WTC11 (cell line): Measurements from ENCODE around the gene ACBD4. TPM values are rescaled to one million over a fixed set of nuclear protein-coding genes. Genes with fewer than 3 reads are reported as not detected.

Source experiments
- ATAC-seq: fragments of 200-7000 bp; cut with Tn5 transposase; 2 replicates; pipeline ENCODE4 v1.10.0; 2021; ENCODE audit warnings: mild to moderate bottlenecking, moderate library complexity
- Bru-seq: library from RNA; stranded (reverse); fragments of 400-500 nt; gene quantifications from one replicate; lab custom pipeline; 2021; lab: Mats Ljungman, UMichigan
- CTCF ChIA-PET: fragments of 300-600 bp; sonication (Branson Sonifier 250); formaldehyde crosslinking; loops from one replicate; lab custom pipeline; 2021; ENCODE audit warnings: antibody characterized with exemption; lab: Charles Lee
- POLR2A ChIA-PET: fragments of 350-600 bp; sonication (Branson Sonifier 250); formaldehyde crosslinking; loops from one replicate; lab custom pipeline; 2021; ENCODE audit warnings: antibody characterized with exemption; lab: Charles Lee
- DNase-seq: peaks from one replicate; pipeline ENCODE4 v3.0.0; 2021; ENCODE audit warnings: low spot score
- H3K27ac Mint-ChIP-seq: 2 replicates; pipeline ENCODE4 v1.8.0; 2021; ENCODE audit warnings: mixed read lengths
- H3K27me3 Mint-ChIP-seq: 2 replicates; pipeline ENCODE4 v1.8.0; 2021; ENCODE audit warnings: low read depth, mild to moderate bottlenecking, moderate library complexity, mixed read lengths
- H3K36me3 Mint-ChIP-seq: 2 replicates; pipeline ENCODE4 v1.8.0; 2021; ENCODE audit warnings: mixed read lengths
- H3K4me1 Mint-ChIP-seq: 2 replicates; pipeline ENCODE4 v1.8.0; 2022; ENCODE audit warnings: mixed read lengths
- H3K4me3 Mint-ChIP-seq: 2 replicates; pipeline ENCODE4 v1.8.0; 2021; ENCODE audit warnings: mild to moderate bottlenecking, moderate library complexity, mixed read lengths
- H3K9me3 Mint-ChIP-seq: 2 replicates; pipeline ENCODE4 v1.8.0; 2021; ENCODE audit warnings: mixed read lengths
- AR ChIP-seq: fragments of 250-450 bp; sonication (Bioruptor Pico); IDR thresholded peaks from 2 replicates; pipeline ENCODE4 v1.9.0; 2021; ENCODE audit warnings: mild to moderate bottlenecking
- CTCF ChIP-seq: fragments of 200-600 bp; IDR thresholded peaks from 2 replicates; pipeline ENCODE4 v1.8.0; 2022; ENCODE audit warnings: antibody characterized with exemption
- E2F5 ChIP-seq: sonication (generic); formaldehyde crosslinking; IDR thresholded peaks from 2 replicates; pipeline ENCODE4 v1.8.1; 2022; ENCODE audit warnings: mild to moderate bottlenecking, moderate library complexity, missing genetic modification reagents
- ERG ChIP-seq: fragments of 250-450 bp; sonication (Bioruptor Pico); IDR thresholded peaks from 2 replicates; pipeline ENCODE4 v1.8.0; 2021; ENCODE audit warnings: mild to moderate bottlenecking
- ESRRA ChIP-seq: sonication (generic); formaldehyde crosslinking; IDR thresholded peaks from 2 replicates; pipeline ENCODE4 v1.8.1; 2022; ENCODE audit warnings: mild to moderate bottlenecking, missing genetic modification reagents, borderline replicate concordance
- FOXK1 ChIP-seq: sonication (generic); formaldehyde crosslinking; IDR thresholded peaks from 2 replicates; pipeline ENCODE4 v1.8.0; 2022; ENCODE audit warnings: mild to moderate bottlenecking, moderate library complexity, missing genetic modification reagents
- GTF2I ChIP-seq: fragments of 250-450 bp; sonication (Bioruptor Pico); conservative IDR thresholded peaks from 2 replicates; pipeline ENCODE4 v1.4.0; 2021; ENCODE audit warnings: mild to moderate bottlenecking
- IRF1 ChIP-seq: sonication (generic); formaldehyde crosslinking; IDR thresholded peaks from 2 replicates; pipeline ENCODE4 v1.8.0; 2023; ENCODE audit warnings: missing genetic modification reagents
- JAZF1 ChIP-seq: fragments of 250-450 bp; sonication (Bioruptor Pico); IDR thresholded peaks from 2 replicates; pipeline ENCODE4 v1.9.0; 2021; ENCODE audit warnings: moderate library complexity, mild to moderate bottlenecking, inconsistent platforms
- JUN ChIP-seq: sonication (generic); formaldehyde crosslinking; IDR thresholded peaks from 2 replicates; pipeline ENCODE4 v1.8.0; 2023; ENCODE audit warnings: mild to moderate bottlenecking, missing genetic modification reagents
- MYBL2 ChIP-seq: sonication (generic); formaldehyde crosslinking; IDR thresholded peaks from 2 replicates; pipeline ENCODE4 v1.8.1; 2023; ENCODE audit warnings: mild to moderate bottlenecking, moderate library complexity, missing genetic modification reagents
- NFYB ChIP-seq: sonication (generic); formaldehyde crosslinking; conservative IDR thresholded peaks from 2 replicates; pipeline ENCODE4 v1.8.0; 2022; ENCODE audit warnings: low read depth, missing genetic modification reagents
- PREB ChIP-seq: sonication (generic); formaldehyde crosslinking; IDR thresholded peaks from 2 replicates; pipeline ENCODE4 v1.8.1; 2022; ENCODE audit warnings: mild to moderate bottlenecking, missing genetic modification reagents, moderate library complexity, borderline replicate concordance
- SMAD4 ChIP-seq: sonication (generic); formaldehyde crosslinking; IDR thresholded peaks from 2 replicates; pipeline ENCODE4 v1.8.0; 2022; ENCODE audit warnings: mild to moderate bottlenecking, missing genetic modification reagents
- SP1 ChIP-seq: sonication (generic); formaldehyde crosslinking; conservative IDR thresholded peaks from 2 replicates; pipeline ENCODE4 v1.8.1; 2022; ENCODE audit warnings: missing genetic modification reagents
- ZNF138 ChIP-seq: sonication (generic); formaldehyde crosslinking; conservative IDR thresholded peaks from 2 replicates; pipeline ENCODE4 v1.8.1; 2022; ENCODE audit warnings: mild to moderate bottlenecking, moderate library complexity, missing genetic modification reagents
- ZNF263 ChIP-seq: sonication (generic); formaldehyde crosslinking; IDR thresholded peaks from 2 replicates; pipeline ENCODE4 v1.8.1; 2022; ENCODE audit warnings: low read depth, mild to moderate bottlenecking, moderate library complexity, missing genetic modification reagents
- ZNF512 ChIP-seq: sonication (generic); formaldehyde crosslinking; IDR thresholded peaks from 2 replicates; pipeline ENCODE4 v1.8.1; 2022; ENCODE audit warnings: missing genetic modification reagents, borderline replicate concordance
- ZSCAN18 ChIP-seq: fragments of 250-450 bp; sonication (Bioruptor Pico); IDR thresholded peaks from 2 replicates; pipeline ENCODE4 v2.1.2; 2022; ENCODE audit warnings: mild to moderate bottlenecking, moderate library complexity
- long read RNA-seq, 3 experiments: library from RNA in 1 of 3; library from capped mRNA in 1 of 3; library from polyadenylated mRNA in 1 of 3; unstranded in 2 of 3; stranded (forward) in 1 of 3; transcript quantifications; one replicate each; pipeline ENCODE4 v2.0.0, GENCODE V29; 2021
- total RNA-seq: library from RNA; stranded (reverse); gene quantifications from 3 replicates; pipeline ENCODE4 v1.2.3, GENCODE V29; 2021

Gene ACBD4
- total RNA-seq (12.7 to 21.0 TPM (median 21.0 TPM) in 3 replicates), Bru-seq, nascent RNA (percentile 59 among the genes with signal in this experiment)
- long read RNA-seq, experiment 1, transcript ACBD4-207 (10 exons, 1,579 nt), result minor isoform, 5 of 24 reads
- long read RNA-seq, experiment 1, transcript ACBD4-201 (10 exons, 1,806 nt), result major isoform, 6 of 24 reads
- long read RNA-seq, experiment 1, partial matches to known transcripts, result 4 of 24 reads
- long read RNA-seq, experiment 1, other reads (novel, unspliced or antisense), result 9 of 24 reads
- long read RNA-seq, experiment 2, partial matches to known transcripts, result 1 of 11 reads
- long read RNA-seq, experiment 2, other reads (novel, unspliced or antisense), result 6 of 11 reads
- long read RNA-seq, experiment 3, partial matches to known transcripts, result 3 of 10 reads
- long read RNA-seq, experiment 3, other reads (novel, unspliced or antisense), result 3 of 10 reads

- ChIA-PET CTCF (interaction anchor here (0.5 to 7.6 kb wide), 122 partner anchors 9 to 1931 kb away, joined by 3 to 531 read pairs (median 5); partner anchors contain the start of genes C1QL1, DCAKD, EFTUD2 and FMNL1), POLR2A (interaction anchor here (0.8 to 2.1 kb wide), 6 partner anchors 9 to 73 kb away, joined by 8 to 39 read pairs (median 10); partner anchors contain the start of genes HEXIM1 and HEXIM2)
- peak; percentile 76 for ATAC-seq
- H3K4me3 Mint-ChIP-seq, result peak within 1 kb of the TSS; percentile 72
- H3K4me1 Mint-ChIP-seq, result peaks cover 14% of the 10 kb centered on the region; the same call in 1 of the 2 replicates
- no peaks in the 10 kb centered on the region for H3K9me3 Mint-ChIP-seq
- no peaks in the 10 kb centered on the region; the same call in 1 of the 2 replicates for H3K27me3 Mint-ChIP-seq
- DNase-seq, result peak; percentile 97
- no peaks in the 10 kb centered on the region for H3K36me3 Mint-ChIP-seq
- H3K27ac Mint-ChIP-seq, result no peak within 1 kb of the TSS
- TF ChIP-seq MYBL2 (CRISPR knock-in tag) (no peak), ESRRA (CRISPR knock-in tag) (no peak), E2F5 (no peak), ZSCAN18 (no peak), JAZF1 (CRISPR knock-in tag) (no peak), IRF1 (CRISPR knock-in tag) (no peak), CTCF (peak; percentile 100), PREB (no peak), SMAD4 (CRISPR knock-in tag) (no peak), ZNF263 (CRISPR knock-in tag) (no peak), ZNF138 (no peak), ZNF512 (CRISPR knock-in tag) (no peak), ERG (CRISPR knock-in tag) (no peak), GTF2I (CRISPR knock-in tag) (no peak), AR (no peak), SP1 (CRISPR knock-in tag) (peak; percentile 63), JUN (no peak), FOXK1 (CRISPR knock-in tag) (peak; percentile 18; the same call in 1 of the 2 replicates), NFYB (CRISPR knock-in tag) (peak; percentile 82)
These were observed at the start of gene ACBD4 for GRCh38 chr17:45135192-45135977. TSS of gene ACBD4 (plus strand) at chr17:45135687. CDS start at chr17:45136145, 458 bp downstream.
